COLO829 (cell line): ENCODE data around the gene KIAA1217.
A peak's percentile ranks its signal among the peaks of the same experiment; 100 is the strongest.

Source experiments
- DNase-seq: peaks from one replicate; pipeline ENCODE4 v3.0.0; 2012; ENCODE audit warnings: low spot score

Gene KIAA1217

GRCh38 chr10:24367688-24368087 lies 158.8 kb downstream of the KIAA1217 start:
- DNase-seq = no peak

DNA sequence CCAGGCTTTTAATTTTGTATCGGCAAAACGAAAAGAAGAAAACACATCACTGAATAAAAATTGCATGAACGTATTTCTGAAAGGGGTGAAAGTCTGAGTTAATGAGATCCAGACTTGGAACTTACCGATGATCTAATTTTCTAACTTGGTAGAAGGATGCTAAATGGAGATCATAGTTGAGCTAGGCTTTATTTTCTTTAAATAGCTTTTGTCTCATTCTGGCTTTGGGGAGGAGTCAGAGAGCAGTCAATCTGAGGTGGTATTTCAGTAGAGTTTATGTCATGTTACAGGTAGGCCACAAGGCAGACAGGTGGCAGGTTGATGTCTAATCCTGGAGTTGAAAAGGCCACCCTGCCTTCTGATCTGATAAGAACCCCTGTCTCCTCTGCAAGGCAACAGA lies 161.9 kb downstream of the KIAA1217 start:
- DNase-seq = no peak

DNA sequence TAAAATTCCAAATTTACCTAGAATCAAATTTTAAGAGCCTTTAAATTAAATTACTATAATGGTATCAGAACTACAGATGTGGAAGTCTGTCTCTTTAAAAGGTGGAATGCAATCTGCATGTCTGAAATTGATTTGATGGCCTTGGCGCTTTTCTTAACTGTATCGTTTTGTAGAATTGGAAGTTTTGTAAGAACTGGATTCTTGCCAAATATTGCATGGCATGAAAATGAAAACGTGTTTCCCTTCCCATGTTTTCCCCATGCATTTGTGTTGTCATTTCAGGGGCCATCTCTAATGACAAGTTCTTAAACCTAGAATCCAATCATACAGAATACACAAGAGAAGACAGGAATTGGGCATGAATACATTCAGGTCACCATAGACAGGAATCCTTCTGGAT lies 162.5 kb downstream of the KIAA1217 start:
- no peak for DNase-seq

DNA sequence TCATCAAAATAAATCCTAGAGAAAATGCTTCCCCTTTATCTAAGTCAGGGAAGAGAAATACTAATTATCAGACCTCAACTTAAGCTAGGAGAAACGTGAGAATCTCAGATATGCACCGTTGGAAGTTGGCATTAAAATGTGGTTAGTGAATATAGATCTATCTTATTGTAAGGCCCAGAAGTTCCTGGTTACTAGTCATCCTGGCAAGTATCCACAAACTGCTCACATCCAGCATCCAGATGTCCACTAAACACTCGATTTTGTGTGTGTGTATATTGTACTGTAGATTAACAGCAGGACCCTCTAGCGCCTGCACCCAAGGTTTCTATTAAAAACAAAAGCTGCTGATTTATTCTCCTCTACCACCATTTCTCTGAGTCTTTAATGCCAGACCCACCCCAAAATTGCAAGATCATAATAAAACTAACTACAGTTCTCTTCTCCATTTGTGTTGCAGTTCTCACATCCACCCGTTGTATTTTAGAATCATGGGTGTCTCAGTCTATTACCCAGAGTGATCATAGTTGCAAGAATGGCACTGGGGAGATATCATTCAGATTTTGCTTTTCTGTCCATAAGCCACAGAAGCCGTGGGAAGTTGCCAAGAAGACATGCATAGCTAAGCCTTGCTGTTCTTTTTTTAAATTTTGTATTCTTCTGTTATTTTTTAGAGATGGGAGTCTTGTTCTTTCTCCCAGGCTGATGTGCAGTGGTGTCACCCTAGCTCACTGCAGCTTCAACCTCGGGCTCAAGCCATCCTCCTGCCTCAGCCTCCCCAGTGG lies 165.4 kb downstream of the KIAA1217 start:
- no peak for DNase-seq

- DNase-seq = no peak
These were observed 166.6 kb downstream of the KIAA1217 start for GRCh38 chr10:24375510-24375909.

- DNase-seq = no peak
These were observed 167.8 kb downstream of the KIAA1217 start for GRCh38 chr10:24376731-24377130.

DNA sequence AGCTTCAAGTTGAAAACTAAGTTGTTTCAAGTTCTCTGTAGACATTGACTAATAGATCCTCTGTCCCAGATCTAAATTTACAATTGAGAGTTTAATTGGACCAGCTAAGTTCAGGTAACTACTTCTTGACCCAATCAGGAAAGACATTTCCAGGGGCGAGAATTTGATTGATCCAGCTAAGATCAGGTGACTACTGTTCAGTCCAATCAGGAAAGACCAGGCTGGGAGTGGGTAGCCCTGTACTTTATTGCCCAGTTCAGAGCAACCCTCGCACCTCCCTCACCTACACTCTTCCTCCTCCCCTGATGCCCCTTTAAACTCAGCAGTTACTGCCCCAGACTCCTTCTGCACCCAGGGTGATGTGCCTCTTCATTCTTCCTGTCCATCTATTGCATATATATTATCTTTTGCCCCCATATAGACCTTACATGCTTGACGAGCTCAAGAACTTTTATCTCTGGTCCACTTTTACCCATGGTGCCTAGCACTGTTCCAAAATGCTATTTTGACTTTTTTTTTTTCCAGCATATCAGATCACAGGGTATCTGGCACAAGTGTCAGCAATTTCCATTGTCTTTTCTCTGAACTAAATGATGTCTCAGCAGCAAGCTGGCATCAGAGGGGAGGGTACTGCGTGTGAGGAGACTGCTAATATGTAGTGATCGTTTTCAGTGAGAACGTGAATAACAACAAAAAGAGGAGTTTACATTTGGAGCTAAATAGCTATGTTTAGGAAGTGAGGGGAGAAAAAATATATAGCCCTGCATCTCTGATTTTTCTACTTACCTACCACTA lies 169.4 kb downstream of the KIAA1217 start:
- no peak for DNase-seq

DNA sequence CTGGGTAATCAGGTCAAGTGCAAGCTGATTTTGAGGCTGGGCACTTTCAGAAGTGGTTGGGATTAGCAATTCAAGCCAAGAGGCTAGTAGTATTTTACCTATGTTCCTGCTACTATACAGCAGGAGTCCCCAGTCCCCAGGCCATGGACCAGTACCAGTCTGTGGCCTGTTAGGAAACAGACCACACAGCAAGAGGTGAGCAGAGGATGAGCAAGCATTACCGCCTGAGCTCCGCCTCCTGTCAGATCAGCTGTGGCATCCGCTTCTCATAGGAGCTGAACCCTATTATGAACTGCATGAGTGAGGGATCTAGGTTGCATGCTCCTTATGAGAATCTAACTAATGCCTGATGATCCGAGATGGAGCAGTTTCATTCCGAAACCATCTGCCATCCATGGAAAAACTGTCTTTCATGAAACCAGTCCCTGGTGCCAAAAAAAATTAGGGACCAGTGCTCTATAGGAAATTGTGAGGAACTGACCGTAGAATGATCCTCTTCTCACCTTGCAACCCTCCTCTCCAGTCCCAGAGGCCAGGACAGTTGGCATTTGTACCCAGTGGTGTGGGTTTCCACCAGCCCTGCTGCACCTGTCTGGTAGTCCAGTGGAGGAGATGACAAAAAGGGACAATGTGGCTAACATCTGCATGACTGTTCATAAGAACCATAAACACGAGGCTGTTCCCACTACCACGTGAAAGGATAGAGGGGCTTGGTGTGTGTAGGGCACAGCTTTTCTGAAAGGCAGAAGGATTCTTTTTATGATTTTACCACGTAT lies 172.5 kb downstream of the KIAA1217 start:
- DNase-seq = no peak

DNA sequence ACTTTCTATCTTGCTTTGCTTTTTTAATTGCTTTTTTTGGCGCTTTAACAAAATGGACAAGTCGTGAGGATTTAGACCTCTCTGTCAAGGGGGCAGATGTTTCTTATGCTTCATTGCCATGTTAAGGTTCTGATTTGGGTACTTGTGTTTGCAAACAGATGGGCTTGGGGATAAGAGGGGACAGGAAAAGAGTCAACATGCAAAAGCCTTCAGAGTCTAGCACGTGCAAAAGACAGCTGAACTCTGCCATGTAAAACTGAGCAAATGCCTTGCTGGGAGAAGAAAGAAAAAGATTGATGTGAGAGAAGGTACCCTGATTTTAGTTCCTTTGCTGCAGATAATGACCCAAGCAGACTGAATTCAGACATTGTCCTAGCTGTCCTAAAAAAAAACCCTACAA lies 173.1 kb downstream of the KIAA1217 start:
- DNase-seq = no peak

DNA sequence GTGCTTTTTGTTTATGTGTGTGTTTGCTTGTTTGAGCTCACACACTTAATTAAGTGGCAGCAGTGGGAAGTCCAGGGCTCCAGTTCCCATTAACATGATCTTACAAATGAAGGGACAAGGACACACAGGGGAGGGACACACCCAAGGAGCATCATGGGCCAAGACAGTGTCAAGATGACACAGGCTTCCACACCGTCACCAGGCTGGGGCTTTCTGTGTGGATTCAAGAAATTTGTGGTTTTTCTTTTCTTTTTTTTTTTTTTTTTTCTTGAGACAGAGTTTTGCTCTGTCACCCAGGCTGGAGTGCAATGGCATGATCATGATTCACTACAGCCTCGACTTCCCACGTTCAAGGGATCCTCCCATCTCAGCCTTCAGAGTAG lies 173.6 kb downstream of the KIAA1217 start:
- no peak for DNase-seq

DNA sequence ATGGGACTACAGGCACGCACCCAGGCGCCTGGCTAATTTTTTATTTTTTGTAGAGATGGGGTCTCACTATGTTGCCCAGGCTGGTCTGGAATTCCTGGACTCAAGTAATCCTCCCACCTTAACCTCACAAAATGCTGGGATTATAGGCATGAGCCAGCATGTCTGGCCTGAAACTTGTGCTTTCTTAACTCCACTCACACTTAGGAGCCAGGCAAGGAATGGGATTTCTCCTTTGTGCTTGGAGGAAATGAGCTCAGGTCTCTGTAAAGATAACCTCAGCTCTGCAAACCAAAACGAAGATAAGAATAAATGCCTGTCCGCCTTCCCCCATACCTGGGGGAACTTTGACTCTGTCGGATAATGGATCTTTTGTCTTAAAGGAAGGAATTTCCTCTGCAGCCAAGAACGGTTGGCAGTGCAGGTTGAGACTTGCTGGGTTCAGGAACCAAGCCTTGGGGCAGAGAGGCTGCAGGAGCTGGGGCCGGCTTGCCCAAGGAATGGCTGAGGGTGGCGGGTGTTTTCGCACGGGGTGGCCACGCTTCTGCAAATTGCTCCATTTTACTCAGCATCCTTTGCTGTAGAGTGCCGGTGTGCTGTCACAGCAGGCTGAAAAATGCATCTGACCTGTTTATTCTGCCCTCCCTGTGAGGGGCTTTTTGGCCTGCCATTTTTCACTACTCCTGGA lies 174.2 kb downstream of the KIAA1217 start:
- no peak for DNase-seq

DNA sequence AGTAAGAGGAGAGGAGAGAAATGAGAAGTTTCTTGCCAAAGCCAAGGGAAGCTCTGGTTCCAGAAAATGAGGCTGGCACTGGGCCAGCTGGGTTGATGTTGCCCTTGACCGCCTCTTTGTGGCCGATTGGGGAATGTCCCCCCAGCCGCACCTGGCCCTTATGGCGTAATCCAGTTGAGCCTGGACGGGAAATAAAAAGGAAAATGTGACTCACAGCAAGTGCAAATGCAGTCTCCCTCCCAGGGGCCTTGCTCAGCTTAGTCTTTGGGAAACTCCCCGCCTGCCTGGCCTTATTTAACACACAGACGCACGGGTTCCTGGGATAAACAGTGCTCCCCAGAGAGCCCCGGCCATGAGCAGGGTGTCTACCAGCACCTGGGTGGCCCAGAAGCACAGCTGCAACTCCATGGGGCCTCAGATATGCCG lies 174.8 kb downstream of the KIAA1217 start:
- peak; percentile 45 for DNase-seq

- DNase-seq = no peak
These were observed 176.0 kb downstream of the KIAA1217 start for GRCh38 chr10:24384954-24385353.

GRCh38 chr10:24385776-24386175 lies 176.8 kb downstream of the KIAA1217 start:
- no peak for DNase-seq

DNA sequence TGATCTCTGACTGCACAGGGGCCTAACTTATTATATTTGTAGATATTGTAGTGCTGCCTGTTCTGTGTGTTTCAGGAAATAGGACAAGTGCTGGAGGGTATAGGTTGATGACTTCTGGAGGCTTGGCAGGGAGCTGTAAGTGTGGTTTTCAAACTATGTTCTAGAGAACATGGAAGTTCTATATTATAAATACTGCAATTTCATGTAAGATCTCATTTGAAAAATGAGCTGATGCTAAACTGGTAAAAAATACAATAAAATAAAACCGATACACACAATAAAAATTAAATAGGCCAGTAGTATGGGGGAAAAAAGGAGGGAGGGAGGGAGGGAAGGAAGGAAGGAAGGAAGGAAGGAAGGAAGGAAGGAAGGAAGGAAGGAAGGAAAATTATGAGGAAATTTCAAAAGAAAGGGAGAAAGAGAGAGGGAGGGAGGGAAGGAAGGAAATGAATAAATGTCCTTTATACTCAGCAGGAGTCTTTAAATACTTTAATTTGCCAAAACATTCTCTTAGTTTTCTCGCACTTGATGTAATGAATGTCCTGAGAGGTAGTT lies 181.3 kb downstream of the KIAA1217 start:
- DNase-seq = no peak

- DNase-seq = no peak
These were observed 181.8 kb downstream of the KIAA1217 start for GRCh38 chr10:24390746-24391145.

GRCh38 chr10:24393201-24393600 lies 184.3 kb downstream of the KIAA1217 start:
- DNase-seq = peak; percentile 18

DNA sequence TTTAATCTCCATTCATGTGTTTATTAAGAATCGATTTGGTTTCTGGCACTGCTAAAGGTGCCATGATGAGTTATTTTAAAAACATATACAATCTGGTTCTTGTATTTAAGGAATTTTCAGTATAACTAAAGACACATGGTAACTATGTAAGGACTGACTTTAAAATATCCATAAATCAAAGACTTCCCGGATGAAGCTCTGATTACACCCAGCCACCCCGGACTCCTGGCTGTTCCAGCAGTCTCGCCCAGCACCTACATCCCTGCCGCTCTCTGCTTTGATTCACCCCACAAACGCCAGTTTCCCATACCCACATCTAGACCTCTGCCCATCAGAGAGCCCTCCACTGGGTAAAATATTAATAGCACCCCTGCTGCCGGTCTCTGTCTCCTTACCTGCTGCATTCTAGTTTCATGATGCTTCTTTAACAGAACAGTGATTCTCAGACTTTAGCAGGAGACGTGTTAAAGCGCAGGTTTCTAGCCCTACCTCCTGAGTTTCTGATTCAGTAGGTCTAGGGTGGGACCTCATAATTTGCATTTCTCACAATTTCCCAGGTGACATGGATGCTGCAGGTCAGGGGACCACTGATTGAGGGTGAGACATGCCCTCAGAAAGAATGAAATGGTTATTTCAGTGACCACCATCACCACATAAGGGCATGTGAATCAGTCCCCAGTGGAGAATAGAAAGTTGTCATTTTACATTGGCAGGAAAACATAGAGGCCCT lies 185.7 kb downstream of the KIAA1217 start:
- DNase-seq = no peak

DNA sequence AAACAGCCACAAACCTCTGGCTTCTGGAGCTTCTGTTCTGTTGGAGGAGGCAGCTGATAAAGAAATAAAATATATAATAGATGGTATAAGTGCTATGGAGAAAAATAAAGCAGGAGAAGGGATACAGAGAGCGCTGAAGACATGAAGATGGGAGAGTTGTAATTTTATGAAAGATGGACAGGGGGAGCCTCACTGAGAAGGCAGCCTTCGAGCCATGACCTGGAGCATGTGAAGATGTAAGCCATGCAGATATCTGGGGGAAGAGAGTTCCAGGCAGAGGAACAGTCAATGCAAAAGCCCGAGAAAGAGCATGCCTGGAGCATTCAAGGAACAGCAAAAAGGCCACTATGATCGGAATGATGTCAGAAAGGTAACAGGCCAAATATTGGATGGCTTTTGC lies 187.5 kb downstream of the KIAA1217 start:
- no peak for DNase-seq

DNA sequence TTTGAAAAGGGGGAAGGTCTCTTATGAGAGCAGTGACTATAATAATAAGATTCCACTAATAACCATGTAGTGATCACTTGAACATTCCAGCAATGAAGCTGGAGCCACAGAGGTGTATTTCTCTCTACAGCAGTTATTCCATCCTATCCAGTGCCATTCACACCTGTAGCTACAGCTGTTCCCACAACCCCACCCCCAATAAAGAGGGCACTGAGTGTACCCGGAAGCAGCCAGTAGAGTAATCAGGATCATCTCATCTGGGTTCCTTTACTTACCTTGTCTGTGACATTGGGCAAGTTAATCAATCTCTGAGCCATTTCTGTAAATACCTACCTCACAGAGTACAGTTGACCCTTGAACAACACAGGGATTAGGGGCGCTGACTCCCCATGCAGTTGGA lies 188.7 kb downstream of the KIAA1217 start:
- DNase-seq = no peak

- no peak for DNase-seq
These were observed 195.6 kb downstream of the KIAA1217 start for GRCh38 chr10:24404567-24404966.
